Mononuclear cell (primary cell): ENCODE measurements around the gene LPIN1. TPM values are rescaled to one million over a fixed set of nuclear protein-coding genes. Genes with fewer than 3 reads are reported as not detected.
"Not testable (repeated sequence)": the region's sequence is repeated elsewhere in the genome, so short reads cannot be mapped to it uniquely, and the experiment has no call there.

Experiments
- H3K27me3 ChIP-seq: 2 replicates; pipeline ENCODE4 v1.6.0; 2011; ENCODE audit warnings: low read length, control low read depth; ENCODE audit not compliant: insufficient read depth
- H3K4me1 ChIP-seq: 2 replicates; pipeline ENCODE4 v1.5.1; 2011; ENCODE audit warnings: mild to moderate bottlenecking, low read length, control low read depth; ENCODE audit not compliant: insufficient read depth
- H3K4me3 ChIP-seq: 2 replicates; pipeline ENCODE4 v1.5.1; 2011; ENCODE audit warnings: mild to moderate bottlenecking, low read length, moderate library complexity
- H3K9me3 ChIP-seq: 2 replicates; pipeline ENCODE4 v1.5.1; 2011; ENCODE audit warnings: low read depth, mild to moderate bottlenecking, control low read depth, low read length
- total RNA-seq: library from RNA; depleted of rRNA; stranded (reverse); fragments of >200 nt; gene quantifications from one replicate; pipeline ENCODE4 v1.2.3, GENCODE V29; 2012

The LPIN1 gene
- total RNA-seq, 1 donor: 52.8 TPM

DNA sequence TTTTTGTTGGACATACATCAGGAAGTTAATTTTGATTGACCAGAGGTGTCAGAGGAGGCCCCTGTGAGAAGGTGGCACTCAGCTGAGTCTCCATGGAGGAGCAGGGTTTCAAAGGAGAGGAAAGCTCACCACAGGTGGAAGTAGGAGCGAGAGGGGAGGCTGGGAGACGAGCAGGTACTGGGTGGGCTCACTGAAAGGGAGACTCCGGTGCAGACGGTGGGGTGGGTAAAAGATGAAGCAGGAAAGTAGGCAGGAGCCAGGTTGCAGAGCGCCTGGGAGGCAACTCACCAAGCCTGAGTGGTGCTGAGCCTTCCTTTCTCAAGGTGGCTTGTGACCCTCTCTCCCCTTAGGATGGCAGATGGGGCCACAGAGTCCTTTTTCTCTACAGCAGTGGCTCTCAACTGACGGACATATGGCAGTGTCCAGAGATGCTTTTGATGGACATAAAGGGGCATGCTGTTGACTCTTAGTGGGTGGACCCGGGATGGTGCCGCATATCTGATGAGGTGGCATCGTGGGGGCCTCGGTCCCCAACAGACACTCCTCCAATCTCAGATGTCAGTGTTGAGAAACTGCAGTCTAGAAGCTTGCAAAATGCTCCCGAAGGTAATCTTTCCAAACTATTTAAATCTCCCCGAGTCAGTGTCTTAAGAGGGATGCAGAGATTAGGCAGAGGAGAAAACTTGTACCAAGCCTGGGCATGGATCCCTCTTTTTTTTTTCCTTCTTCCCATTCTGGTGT, 64.0 kb downstream of the LPIN1 start:
- Histone ChIP-seq H3K4me3 (no peak overlapping the region), H3K4me1 (no peaks in the 10 kb centered on the region), H3K27me3 (no peaks in the 10 kb centered on the region), H3K9me3 (no peaks in the 10 kb centered on the region)

GRCh38 chr2:11811036-11811654, 64.7 kb downstream of the LPIN1 start:
- Histone ChIP-seq H3K9me3 (no peaks in the 10 kb centered on the region), H3K4me3 (no peak overlapping the region), H3K27me3 (no peaks in the 10 kb centered on the region), H3K4me1 (no peaks in the 10 kb centered on the region)

- Histone ChIP-seq H3K4me1 (no peaks in the 10 kb centered on the region), H3K27me3 (no peaks in the 10 kb centered on the region), H3K9me3 (no peaks in the 10 kb centered on the region), H3K4me3 (no peak overlapping the region)
Measured at GRCh38 chr2:11812466-11813248, 66.2 kb downstream of the LPIN1 start.

DNA sequence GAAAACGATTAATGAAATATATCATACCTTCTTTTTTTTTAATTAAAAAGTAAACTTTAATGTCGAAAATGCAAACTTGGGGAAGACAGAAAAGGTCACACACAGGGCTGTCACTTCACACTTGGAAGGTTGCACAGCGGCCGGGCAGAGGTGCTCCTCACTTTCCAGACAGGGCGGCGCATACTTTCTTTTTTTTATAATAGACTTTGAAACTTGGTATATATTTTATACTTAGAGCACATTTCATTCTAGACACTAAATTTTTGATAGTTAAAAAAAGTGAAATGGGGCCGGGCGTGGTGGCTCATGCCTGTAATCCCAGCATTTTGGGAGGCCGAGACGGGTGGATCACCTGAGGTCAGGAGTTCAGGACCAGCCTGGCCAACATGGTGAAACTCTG, 66.9 kb downstream of the LPIN1 start:
- not testable (repeated sequence) for H3K27me3 ChIP-seq, H3K4me1 ChIP-seq, H3K9me3 ChIP-seq, H3K4me3 ChIP-seq

GRCh38 chr2:11813951-11814350, 67.5 kb downstream of the LPIN1 start:
- Histone ChIP-seq H3K4me3 (no peak overlapping the region), H3K9me3 (no peaks in the 10 kb centered on the region), H3K27me3 (no peaks in the 10 kb centered on the region), H3K4me1 (no peaks in the 10 kb centered on the region)

DNA sequence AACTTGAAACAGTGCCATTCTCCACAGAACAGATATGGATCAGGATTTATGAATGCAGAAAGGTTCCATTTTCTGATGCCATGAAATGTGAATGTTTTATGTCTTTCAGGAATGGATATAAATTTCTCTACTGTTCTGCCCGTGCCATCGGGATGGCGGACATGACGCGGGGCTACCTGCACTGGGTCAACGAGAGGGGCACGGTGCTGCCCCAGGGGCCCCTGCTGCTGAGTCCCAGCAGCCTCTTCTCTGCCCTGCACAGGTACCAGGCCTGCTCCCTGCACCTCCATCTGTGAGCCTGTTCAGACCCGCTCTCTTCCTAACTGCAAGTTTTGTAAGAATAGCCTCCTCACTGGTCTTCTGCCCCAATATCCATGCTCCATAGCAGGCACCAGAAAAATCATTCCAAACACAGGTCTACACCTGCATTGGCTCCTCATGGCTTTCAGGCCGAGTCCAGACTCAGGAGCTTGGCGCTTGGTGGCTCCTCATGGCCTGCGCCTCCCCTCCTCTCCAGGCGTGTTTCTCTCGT, 68.6 kb downstream of the LPIN1 start:
- Histone ChIP-seq H3K27me3 (no peaks in the 10 kb centered on the region), H3K4me1 (no peaks in the 10 kb centered on the region), H3K9me3 (no peaks in the 10 kb centered on the region), H3K4me3 (no peak overlapping the region)

DNA sequence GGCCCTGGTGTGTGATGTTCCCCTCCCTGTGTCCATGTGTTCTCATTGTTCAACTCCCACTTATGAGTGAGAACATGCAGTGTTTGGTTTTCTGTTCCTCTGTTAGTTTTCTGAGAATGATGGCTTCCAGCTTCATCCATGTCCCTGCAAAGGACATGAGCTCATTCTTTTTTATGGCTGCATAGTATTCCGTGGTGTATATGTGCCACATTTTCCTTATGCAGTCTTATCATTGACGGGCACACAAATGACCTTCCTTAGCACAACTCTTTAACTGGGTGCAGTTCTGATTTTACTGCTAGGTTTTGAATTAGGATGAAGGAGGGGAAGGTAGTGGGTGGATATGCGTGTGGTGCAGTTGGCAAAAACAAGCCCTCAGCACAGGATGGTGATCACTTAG, 70.5 kb downstream of the LPIN1 start:
- not testable (repeated sequence) for H3K9me3 ChIP-seq, H3K27me3 ChIP-seq, H3K4me1 ChIP-seq, H3K4me3 ChIP-seq

- Histone ChIP-seq H3K4me1 (no peaks in the 10 kb centered on the region), H3K27me3 (no peaks in the 10 kb centered on the region), H3K9me3 (no peaks in the 10 kb centered on the region), H3K4me3 (no peak overlapping the region)
Measured at GRCh38 chr2:11819235-11819729, 72.8 kb downstream of the LPIN1 start.

GRCh38 chr2:11820650-11821049, 74.2 kb downstream of the LPIN1 start:
- H3K9me3 ChIP-seq: no peaks in the 10 kb centered on the region

DNA sequence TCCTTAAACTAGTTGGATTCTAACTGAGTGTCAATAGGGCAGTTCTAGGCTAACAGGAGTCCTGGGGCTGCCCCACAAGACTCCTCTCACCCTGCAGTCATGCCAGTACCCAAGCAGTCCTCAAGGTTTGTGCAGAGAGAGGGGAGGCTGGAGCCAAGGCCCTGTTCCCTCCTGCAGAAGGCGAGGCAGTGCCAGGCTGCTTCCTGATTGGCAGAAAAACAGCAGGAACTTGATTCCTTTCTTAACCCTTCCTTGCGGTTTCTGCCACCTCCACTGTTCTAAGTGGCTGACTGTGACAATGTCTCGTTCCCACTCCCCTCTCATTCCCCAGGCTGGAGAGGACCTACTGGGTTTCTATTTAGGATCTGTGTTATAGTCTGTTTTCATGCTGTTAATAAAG, 75.3 kb downstream of the LPIN1 start:
- no peaks in the 10 kb centered on the region for H3K9me3 ChIP-seq
- H3K4me3 ChIP-seq: no peak overlapping the region
- H3K4me1 ChIP-seq: no peaks in the 10 kb centered on the region
- H3K27me3 ChIP-seq: no peaks in the 10 kb centered on the region

More at GRCh38 chr2:11820650-11821049, 74.2 kb downstream of the LPIN1 start:
- Histone ChIP-seq H3K4me3 (no peak overlapping the region), H3K4me1 (no peaks in the 10 kb centered on the region), H3K27me3 (no peaks in the 10 kb centered on the region)

DNA sequence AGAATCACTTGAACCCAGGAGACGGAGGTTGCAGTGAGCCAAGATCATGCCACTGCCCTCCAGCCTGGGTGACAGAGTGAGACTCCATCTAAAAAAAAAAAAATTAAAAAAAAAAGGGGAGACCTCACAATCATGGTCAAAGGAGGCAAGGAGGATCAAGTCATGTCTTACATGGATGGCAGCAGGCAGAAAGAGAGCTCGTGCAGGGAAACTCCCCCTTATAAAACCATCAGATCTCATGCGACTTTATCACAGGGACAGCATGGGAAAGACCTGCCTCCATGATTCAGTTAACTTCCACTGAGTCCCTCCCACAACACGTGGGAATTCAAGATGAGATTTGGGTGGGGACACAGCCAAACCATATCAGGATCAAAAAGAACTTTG, 75.9 kb downstream of the LPIN1 start:
- not testable (repeated sequence) for H3K9me3 ChIP-seq, H3K4me3 ChIP-seq, H3K4me1 ChIP-seq, H3K27me3 ChIP-seq

GRCh38 chr2:11822746-11823451, 76.5 kb downstream of the LPIN1 start:
- H3K4me3 ChIP-seq: no peak overlapping the region
- H3K27me3 ChIP-seq: no peaks in the 10 kb centered on the region
- no peaks in the 10 kb centered on the region for H3K9me3 ChIP-seq
- no peaks in the 10 kb centered on the region for H3K4me1 ChIP-seq

DNA sequence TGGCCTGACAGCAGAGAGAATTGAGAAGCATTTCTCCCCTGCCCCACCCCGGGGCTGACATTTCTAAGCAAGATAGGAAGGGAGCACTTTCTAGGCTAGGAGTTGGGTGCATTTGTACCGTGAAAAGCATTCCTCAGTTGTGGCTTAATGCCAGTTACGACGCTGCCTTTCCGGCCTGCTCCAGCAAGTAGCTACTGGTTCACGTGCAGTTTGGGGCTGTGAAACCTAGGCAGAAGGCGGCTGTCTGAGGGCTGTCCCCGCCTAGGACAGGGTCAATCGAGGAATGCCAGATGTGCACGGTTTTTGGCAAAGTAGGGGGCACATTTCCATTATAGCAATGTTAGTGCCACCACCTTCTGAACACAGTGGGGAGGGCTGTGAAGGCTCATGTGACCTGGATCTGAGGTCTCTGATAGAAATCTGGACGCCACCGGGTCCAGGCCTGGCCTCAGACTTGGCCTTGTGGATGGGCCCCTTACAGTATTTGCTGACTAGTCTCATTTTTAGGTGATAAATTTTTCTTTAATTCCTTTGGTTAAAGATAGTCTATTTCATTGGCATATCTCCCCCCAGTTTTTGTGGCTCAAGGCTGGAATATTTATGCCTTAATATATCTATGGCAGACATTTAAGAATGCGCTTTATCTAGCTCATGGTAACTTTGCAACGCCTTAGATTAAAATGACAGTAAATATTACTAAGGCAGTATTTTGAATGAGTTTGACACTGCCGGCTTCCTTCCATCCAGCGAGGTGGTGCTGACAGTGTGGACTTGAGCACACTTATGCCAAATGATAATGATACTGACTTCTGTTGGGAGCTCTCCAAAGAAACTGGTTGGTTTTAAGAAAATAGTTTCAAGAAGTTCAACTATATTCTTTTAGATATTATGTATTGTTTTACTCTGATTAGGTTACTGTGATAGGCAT, 78.7 kb downstream of the LPIN1 start:
- Histone ChIP-seq H3K9me3 (no peaks in the 10 kb centered on the region), H3K4me1 (peaks cover 15% of the 10 kb centered on the region), H3K27me3 (no peaks in the 10 kb centered on the region), H3K4me3 (no peak overlapping the region)

DNA sequence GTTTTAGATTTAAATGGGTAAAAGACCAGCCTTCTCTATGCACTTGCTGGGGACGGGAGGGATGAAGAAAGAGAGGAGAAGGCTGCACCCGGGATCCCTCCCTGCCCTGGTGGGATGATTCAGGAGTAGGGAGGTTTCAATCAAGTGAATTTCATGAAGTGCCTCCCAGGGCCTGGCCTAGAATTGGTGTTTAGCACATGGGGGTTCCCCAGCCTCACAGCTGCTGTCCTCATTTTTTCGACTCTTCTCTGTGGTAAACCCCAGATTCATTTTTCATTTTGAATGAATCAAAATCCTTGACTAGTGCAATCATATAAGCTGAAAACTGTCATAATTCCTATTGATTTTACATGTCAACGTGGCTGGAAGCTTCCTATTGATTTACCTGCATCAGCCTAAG, 81.1 kb downstream of the LPIN1 start:
- no peak overlapping the region for H3K4me3 ChIP-seq
- H3K9me3 ChIP-seq: no peaks in the 10 kb centered on the region
- no peaks in the 10 kb centered on the region for H3K27me3 ChIP-seq
- peaks cover 33% of the 10 kb centered on the region for H3K4me1 ChIP-seq
